GM12873 (cell line): ENCODE measurements around the gene C18orf32.

Source experiments
- CTCF ChIP-seq: IDR thresholded peaks from 2 replicates; pipeline ENCODE4 v1.5.1; 2012; ENCODE audit warnings: low read depth, mild to moderate bottlenecking, moderate library complexity, low read length, control low read depth; ENCODE audit not compliant: insufficient read depth; ENCODE audit errors: missing control alignments

Gene C18orf32

GRCh38 chr18:49471532-49471931 lies 15.5 kb downstream of the C18orf32 start:
- no peak for TF ChIP-seq CTCF

GRCh38 chr18:49467599-49467998 lies 19.4 kb downstream of the C18orf32 start:
- TF ChIP-seq CTCF, result no peak

GRCh38 chr18:49467019-49467563 lies 19.9 kb downstream of the C18orf32 start:
- no peak for TF ChIP-seq CTCF

- no peak for TF ChIP-seq CTCF
Observed at GRCh38 chr18:49464718-49465598, 22.1 kb downstream of the C18orf32 start.

- TF ChIP-seq CTCF, result no peak
Observed at GRCh38 chr18:49461602-49461977, 25.4 kb downstream of the C18orf32 start.

GRCh38 chr18:49460976-49461601 lies 25.9 kb downstream of the C18orf32 start:
- TF ChIP-seq CTCF, result no peak

- TF ChIP-seq CTCF, result no peak
Observed at GRCh38 chr18:49459404-49460171, 27.4 kb downstream of the C18orf32 start.
